HG03457 (cell line): ENCODE results near the gene OSGIN1.
"Not testable (repeated sequence)": the region's sequence is repeated elsewhere in the genome, so short reads cannot be mapped to it uniquely, and the experiment has no call there.

Experiments
- ATAC-seq: cut with Tn5 transposase; IDR thresholded peaks from one replicate; pipeline ENCODE4 v1.9.1; 2021; ENCODE audit warnings: moderate number of reproducible peaks; ENCODE audit not compliant: unreplicated experiment

Gene OSGIN1

DNA sequence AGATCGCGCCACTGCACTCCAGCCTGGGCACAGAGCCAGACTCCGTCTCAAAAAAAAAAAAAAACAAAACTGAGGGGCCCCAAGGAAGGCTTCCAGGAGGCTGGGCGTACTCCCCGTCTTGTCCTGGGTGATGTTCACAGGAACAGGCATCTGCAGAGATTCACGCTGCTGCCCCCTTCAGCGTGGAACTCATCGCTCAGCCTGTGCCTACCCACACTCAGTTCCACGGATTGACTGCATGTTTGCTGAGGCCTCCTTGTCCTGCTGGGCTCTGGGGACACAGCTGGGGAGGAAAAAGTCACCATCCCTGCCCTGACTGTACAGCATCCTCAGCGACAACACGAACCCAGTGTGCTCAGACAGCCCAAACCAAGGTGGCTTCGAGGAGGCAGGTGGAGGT, 12.9 kb upstream of the OSGIN1 start:
- ATAC-seq = no peak

DNA sequence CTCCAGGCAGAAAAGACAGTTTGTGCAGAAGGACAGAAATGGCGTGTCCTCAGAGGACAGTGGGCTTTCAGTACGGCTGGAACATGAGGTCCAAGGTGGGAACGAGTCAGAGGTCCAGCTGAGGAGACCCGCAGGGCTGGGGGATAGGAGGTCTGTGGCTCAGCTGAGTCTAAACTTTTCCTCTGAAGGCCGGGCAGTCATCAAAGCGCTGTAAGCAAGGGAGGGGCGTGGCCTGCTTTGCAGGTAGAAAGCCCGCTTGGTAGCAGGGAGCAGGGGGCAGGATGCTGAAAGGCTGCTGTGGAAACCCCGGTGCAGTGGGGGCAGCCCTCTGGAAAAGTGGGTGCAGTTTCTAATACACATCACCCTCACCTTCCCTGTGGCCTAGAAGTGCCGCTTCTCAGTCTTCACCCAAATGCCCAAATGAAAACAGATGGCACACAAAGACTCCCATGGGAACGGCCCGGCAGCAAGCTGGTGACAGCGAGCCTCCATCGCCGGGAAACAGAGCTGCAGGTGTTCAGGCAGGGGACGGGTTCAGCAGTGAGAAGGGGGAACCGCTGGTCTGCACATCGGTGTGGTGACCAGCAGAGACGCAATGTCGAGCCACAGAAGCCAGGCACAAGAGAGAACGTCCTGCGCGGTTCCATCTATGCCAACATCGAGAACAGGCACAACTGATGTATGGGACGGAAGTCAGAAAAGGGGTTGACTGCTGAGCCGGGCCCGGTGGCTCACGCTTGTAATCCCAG, 12.2 kb upstream of the OSGIN1 start:
- no peak for ATAC-seq

DNA sequence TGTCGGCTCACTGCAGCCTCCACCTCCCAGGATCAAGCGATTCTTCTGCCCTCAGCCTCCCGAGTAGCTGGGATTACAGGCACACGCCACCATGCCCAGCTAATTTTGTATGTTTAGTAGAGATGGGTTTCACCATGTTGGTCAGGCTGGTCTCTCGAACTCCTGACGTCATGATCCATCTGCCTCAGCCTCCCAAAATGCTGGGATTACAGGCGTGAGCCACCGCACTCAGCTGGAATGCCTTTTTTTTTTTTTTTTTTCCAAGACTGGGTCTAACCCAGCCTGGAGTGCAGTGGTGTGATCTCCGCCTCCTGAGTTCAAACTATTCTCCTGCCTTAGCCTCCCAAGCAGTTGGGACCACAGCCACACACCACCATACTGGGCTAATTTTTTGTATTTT, 11.5 kb upstream of the OSGIN1 start:
- ATAC-seq = not testable (repeated sequence)

DNA sequence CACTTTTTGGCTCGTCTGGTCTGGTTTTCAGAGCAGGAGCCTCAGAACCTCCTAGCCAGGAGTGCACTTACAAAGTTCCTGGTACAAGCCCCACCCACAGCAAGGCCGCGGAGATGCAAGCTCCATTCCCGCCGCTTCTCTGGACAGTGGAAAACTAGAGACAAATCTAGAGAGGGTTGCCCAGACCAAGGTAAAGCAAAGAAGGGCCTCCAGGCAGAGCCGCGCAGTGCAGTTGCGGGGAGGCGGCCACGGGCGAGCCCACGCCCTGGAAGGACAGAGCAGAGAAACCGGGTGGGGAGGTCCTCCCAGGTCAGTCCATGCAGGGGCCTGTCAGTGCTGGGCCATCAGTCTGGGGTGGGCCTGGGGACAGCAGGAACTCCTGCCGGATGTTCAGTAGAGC, 11.0 kb upstream of the OSGIN1 start:
- no peak for ATAC-seq

DNA sequence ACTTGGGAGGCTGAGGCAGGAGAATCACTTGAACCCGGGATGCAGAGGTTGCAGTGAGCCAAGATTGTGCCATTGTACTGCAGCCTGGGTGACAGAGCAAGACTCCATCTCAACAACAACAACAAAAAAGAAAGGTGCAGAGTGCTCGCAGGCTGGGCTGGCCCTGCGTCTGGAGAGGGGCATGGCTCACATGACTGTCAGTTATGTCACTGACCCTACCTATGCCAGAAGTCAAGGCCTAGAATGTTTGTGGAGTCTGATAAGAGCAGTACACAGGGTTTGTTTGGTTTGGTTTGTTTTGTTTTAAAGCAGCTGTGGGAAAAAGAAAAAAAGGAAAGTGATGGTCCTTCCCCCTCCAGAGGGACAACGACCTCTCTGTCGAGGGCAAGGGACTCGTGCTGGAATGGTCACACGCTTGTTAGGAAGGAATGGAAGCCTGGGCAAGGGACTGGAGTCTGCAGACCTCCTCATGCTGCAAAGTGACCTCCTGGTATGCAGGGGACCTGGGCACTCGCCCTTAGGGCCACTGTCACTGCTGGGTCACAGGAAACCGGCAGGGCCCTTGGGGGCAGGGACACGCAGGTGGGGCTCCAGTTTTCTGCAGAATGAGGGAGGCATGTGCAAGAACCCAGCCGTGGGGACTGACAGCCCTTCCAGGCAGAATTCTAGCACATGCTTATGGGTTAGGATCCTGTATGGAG, 10.1 kb upstream of the OSGIN1 start:
- no peak for ATAC-seq

DNA sequence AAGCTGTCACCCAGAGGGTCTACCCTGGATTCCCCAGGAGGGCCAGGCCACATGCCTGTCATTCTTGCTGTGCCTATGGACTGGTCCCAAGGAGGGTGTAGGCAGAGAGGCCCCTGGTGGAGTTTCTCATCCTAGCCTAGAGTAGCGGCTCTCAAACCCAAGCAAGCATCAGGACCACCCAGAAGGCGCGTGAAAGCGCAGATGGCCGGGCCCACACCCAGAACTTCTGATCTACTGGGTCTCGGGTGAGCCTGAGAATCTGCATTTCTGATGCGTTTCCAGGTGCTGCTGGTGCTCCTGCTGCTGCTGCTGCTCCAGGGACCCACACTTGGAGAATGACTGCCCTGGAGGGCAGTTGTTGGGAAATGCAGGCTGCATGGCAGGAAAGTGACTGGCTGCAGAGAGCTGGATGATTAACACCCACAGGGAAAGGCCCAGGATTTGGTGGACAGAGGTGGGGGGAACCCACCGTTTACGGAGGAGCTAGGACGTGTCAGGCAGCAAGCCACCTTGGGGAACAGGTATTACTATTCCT, 9.5 kb upstream of the OSGIN1 start:
- ATAC-seq = no peak

DNA sequence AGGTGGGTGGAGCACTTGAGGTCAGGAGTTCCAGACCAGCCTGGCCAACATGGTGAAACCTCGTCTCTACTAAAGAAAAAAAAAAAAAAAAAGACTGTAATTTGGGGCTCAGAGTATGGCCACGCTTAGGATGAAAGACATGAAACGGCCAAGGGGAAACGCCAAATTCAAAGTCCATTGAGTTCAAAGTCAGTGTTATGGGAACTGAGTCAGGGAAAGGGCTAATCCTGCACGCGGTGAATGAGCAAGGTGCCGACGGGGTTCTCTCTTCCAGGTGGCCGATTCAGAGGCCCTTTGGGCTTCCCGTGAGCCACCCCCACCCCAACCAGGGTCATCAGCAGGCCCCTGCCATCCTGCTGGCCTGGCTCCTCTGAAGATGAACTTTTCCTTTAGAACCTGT, 7.5 kb upstream of the OSGIN1 start:
- no peak for ATAC-seq

DNA sequence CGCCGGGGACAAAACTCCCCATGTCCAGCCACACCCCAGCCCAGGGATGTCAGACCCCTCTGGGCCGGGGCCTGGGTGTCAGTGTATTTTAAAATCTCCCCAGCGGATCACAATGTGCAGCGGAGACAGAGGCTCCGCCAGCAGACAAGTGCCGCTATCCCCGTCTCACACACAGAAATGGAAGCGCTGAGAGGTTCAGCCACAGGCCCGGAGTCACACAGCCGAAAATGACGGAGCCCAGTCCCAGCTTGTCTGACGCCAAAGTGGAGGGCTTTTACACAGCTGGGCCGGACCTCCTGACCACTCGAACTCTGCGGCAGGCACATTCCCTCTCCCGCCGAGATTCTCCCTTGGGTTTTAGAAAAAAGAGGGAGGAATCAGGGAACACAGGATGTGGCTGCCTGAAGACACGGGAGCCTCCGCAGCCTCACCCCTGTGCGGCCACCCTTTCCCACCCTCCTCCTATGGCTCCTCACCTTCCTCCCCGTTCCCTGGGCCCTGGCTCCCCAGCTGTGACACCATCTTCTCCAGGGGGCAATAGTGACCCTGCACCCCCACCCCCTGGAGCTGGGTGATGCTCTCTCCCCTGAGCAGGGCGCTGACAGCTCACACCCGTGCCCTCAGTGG, 6.8 kb upstream of the OSGIN1 start:
- ATAC-seq = no peak

DNA sequence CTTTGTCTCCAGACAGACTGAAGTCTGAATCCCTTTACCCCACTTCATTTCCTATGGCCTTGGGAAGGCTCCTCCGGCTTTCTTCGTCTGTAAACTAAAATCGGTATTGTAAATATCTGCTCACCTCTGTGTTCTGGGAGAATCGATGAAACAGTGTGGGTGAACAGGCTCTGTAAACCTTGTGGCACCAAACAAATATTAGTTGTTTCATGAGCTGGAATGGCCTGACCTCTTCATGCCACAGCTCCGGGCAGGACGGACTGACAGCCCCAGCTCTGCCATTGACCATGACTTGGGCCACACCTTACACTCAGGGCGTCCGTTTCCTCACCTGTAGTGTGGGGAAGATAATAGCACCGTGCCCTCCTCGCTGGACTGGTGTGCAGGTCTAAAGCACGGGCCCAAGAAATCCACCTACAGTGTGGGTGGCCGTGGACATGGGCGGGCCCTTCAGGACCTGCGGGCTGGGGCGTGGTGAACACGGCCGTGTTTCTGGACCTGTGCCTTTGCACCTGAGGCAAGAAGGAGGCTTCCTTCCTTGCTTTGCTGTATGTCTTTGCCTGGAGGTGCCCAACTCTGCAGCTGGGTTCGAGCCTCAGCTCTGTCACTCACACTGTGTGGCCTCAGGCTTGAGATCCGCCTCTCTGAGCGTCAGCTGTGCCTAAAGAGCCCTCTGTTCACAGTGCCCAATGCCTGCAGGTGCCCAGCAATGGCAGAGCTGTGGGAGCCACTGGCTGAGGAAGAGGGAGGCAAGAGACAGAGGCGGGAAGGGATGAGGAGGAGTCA, 6.1 kb upstream of the OSGIN1 start:
- no peak for ATAC-seq

DNA sequence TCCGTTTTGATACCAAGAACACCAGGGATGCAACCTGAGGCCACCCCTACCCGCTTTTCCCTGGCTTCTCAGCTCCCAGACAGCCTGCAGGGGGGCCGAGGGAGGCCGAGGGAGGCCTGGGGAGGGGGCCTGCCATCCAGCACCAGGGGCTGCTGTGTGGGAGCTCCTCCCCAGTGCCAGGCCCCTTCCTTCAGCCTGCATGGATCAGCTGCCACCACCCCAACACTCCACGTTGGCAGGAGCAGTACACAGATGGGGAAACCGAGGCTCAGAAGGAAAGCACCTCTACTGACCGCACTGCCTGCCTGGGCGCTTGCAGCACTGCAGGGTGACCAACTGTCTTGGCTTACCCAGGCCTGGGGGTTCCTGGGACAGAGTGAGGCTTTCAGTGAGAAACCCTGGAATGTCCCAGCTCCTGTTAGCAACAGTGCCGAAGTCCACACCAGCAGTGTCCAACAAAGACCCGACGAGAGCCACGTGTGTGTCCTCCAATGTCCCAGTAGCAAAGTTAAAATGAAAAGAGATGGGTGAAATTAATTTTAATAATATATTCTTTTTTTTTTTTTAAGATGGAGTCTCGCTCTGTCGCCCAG, 5.3 kb upstream of the OSGIN1 start:
- no peak for ATAC-seq

DNA sequence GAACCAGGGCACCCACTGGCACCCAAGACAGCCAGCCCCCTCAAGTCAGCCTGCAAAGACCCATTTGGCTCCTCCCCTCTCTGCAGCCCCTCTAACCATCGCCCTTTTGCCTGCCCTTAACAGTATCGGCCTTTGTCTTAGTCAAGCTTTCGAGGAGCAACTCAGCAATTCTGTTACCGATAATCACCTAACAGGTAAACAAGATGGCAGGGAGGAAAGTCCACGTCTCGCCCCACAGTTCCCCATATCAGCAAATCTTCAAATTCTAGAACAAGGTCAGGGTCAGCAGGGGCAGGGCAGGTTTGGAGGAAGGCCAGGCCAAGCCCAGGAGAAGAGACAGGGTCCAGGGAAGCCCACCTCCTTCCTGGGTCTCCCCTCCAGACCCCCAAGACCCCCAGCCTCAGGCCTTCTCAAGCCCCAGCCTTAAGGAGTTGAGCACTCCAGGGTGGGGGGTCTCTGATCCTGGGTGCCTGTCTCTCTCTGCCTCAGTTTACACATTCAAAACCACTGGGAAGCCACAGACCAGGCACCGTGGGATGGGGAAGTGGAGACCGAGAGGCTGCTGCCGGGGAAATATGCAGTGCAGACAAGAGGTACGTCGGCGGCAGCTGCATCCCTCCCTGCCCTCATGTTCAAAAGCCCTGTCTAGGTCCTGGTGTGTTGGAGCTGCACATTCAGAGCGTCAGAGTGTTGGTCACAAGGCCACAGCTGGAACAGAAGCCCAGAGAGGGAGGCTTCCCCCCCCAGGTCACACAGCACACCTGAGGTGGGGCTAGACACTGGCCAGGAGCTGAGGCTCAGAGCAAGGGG, 3.9 kb upstream of the OSGIN1 start:
- ATAC-seq = no peak

DNA sequence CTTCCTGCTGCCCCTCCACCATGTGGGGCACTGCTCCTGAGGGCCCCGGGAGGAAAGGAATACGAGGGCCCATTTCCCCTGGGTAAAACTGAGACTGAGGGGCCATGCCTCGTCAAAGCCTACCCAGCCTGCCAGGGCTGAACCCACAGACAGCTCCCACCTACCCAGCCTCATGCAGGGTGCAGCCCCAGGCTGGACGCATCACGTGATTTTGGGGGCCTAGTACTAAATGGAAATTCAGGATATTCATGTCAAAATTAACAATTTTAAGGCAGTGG, 3.4 kb upstream of the OSGIN1 start:
- no peak for ATAC-seq

DNA sequence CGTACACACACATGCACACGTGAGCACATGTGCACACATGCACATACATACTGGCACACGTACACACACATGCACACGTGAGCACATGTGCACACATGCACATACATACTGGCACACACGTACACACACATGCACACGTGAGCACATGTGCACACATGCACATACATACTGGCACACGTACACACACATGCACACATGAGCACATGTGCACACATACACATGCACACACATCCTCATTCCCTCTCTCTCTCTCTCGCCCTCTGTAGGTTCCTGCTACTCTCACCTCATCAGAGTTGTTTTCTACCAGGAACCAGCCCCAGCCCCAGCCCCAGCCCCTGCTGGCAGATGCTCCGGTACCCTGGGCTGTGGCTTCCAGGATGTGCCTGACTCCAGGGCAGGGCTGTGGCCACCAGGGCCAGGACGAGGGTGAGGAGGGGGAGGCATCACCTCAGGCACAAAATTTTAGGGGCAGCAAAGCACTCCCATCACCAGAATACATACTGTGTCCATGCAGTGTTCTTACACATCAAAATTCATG, 2.1 kb upstream of the OSGIN1 start:
- ATAC-seq = not testable (repeated sequence)

DNA sequence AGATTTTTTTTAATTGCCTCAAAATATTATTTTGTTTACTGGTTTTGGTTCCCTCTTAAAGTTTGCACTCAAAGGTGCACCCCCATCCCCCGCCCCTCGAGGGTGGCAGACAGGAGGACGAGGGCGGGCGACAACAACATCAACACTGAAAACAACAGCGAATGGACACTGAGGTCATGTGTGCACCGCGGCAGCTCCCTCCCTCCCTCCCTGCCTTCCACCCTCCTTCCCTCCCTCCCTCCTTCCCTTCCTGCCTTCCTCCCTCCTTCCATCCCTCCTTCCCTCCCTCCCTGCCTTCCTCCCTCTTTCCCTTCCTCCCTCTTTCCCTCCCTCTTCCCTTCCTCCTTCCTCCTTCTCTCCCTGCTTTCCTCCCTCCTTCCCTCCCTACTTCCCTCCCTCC, 1.5 kb upstream of the OSGIN1 start:
- no peak for ATAC-seq

DNA sequence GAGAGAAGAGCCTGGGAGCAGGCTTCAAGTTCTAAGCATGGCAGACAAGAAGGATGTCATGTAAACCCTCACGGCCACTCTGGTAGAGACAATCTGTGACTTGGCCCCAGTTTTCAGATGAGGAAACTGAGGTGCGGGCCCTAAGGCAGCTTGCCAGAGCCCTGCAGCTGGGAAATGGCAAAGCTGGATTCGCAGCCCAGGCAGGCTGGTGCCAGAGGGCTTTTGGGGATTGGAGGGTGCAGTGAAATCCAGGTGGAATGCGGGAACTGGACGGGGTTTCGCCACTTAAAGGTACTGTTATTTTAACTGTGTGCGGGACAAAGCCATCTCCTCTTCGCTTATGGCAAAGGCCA, 477 bp upstream of the OSGIN1 start:
- no peak for ATAC-seq

DNA sequence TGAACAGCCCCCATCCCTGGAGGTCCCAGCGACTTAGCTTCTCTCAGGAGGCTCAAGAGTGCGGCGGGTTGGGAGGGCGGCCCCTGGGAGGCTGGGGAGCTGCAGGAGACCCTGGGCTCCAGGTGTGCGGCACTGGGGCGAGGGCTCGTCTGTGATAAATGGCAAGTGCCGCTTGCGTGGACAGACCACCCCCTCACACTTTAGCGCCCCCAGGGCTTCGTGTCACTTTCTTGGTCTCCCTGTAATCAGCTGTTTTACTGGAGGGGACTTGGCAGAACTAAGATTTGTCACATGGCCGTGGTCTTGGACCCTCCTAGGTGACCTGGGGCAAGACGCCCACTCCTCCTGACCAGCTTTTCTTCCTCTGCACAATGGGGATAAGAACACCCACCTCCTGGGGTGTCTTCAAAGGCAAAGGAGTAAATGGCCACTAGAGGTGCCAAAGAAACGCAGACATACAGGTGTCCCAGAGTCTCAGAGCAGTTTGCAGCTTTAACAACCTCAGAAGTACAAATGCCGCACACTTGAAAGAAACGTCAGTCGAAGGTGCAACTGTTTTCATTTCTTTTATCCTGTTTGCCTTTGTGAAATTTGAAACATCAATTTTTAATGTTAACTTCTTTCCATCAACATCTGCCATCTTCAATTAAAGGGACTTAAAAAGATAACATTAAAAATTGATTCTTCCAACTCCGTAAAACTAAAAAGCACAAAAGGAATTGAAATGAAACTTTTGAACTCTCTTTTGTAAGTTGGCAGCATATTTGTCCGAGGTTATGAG, 946 bp downstream of the OSGIN1 start:
- ATAC-seq = no peak

DNA sequence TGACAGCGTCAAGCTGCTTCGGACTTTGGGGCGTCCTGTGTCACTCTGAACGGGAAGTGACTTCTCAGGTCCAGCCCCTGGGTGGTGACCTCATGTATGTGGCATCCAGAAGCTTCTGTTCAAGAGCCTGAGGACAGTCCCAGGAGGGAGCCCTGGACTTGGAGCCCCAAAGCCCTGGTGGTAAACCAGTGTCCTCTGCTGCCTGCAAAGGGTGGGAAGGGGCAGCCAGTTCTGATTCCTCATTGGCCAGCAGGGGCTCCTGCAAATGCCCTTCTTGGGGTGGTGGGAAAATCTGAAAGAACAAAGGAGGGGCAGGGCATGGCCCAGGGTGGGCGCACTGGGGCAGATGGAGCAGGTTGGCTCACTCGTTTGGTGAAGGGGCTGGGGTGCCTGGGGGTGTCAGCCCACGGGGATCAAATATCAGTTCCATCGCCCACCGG, 1.6 kb downstream of the OSGIN1 start:
- no peak for ATAC-seq

DNA sequence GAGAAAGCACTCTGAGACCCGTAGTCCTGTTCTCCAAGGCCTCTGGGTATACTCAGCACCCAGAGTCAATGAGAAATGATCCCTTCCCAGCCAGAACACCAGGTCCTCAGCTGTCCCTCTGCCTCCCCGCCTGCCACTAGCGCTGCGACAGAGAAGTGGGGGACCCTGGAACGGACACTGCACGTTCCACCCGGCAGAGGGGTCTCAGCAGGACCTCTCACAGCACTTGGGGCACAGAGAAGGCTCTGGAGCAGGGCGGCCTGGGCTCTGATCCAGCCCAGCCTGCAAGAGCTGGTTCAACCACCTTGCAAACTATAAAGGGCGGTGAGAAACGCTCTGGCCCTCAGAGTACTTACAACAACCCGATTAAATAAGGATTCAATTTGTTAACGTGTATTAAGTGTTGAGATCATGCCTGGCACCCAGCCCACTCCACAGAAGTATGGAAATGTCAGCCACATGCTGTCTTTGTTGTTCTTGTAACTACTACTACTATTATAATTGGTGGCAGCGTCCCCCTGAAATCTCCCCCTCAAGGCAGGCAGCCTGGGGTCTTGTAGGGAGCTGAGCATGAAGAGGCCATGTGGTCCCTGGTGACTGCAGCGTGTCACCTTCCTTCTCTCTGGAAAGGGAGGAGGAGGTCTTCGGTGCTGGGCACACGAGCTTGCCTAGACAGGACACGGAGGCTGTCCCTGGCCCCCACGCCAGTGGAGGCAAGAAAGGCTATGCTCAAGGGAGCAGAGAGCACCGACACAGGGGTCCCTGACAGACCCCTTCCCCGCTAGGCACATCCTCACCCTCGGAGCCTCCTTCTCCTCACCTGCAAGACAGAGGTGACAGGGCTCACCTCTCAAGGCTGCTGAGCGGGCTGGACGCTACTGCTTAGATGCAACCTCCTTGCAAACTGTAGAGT, 2.4 kb downstream of the OSGIN1 start:
- no peak for ATAC-seq
